ENCODE data around the gene SPTBN5. TPM values are rescaled to one million over a fixed set of nuclear protein-coding genes. Genes with fewer than 3 reads are reported as not detected.
"Not testable (repeated sequence)": the region's sequence is repeated elsewhere in the genome, so short reads cannot be mapped to it uniquely, and the experiment has no call there.

SPTBN5 gene
- total RNA-seq, 1 donor from 2014 or later = 6.8 TPM

DNA sequence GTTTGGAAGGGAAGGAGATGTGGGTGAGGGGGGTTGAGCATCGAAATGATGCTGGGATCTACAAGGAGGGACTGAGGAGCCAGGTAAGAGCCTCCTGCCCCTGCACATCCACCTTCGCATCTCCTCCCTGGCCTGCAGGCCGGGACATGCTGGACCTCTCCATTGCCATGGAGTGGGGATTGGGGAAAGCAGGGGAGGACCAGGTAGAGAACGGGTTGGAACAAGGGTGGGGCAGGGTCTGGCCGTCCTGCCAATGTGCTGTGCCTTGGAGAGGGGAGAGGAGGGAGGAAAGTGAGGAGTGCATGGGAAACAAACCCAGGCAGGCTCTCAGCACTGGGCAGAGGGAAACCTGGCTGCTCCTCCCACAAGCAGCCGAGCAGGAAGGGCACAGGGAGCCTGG is 44.6 kb downstream of the SPTBN5 start:
- DNase-seq (ENCODE audit: extremely low read depth, low read depth, low spot score) = no peak

DNA sequence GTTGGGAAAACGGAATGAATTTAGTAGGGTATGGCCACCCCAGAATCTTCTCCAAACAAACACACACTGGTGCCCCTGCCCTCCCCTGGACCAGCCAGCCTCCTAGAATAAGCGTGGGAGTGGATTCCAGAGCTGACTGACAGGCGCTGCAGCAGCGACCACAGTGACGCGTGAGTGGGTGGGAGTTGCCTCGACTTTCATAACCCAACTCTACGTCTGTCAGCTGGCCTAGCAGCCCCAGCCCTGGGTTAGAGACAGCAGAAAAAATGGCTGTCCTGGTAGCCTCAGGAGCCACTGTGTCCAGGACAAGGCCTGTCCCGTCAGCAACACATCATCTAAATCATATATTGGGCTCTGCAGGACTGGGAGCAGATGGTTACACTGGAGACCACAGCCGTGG is 45.2 kb downstream of the SPTBN5 start:
- DNase-seq (ENCODE audit: extremely low read depth, low read depth, low spot score) = no peak

- DNase-seq (ENCODE audit: extremely low read depth, low read depth, low spot score) = no peak
Measured at GRCh38 chr15:41847981-41848380, 45.9 kb downstream of the SPTBN5 start.

GRCh38 chr15:41847206-41847605 is 46.6 kb downstream of the SPTBN5 start:
- DNase-seq (ENCODE audit: extremely low read depth, low read depth, low spot score) = no peak

GRCh38 chr15:41844814-41845213 is 49.0 kb downstream of the SPTBN5 start:
- no peak for DNase-seq (ENCODE audit: extremely low read depth, low read depth, low spot score)

- no peak for DNase-seq (ENCODE audit: extremely low read depth, low read depth, low spot score)
Measured at GRCh38 chr15:41843571-41843970, 50.3 kb downstream of the SPTBN5 start.

DNA sequence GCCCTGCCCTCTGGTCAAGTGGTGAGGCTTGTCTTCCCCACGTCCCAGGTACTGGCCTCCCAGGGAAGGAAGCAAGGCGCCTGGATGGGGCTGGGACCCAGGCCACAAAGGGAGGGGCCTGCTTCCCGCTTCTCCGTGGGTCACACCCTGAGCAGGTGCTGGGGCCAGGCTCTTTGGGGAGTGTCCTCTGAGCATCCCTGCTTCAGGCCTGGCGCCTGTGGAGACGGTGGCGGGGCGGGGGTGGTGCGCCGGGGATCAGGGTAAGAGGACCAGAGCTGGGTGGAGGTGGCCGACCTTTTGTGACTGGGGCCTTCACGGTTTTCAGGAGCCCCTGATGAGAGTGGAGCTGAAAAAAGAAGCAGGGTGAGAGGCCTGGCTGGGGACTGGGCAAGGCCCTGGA is 51.6 kb downstream of the SPTBN5 start:
- DNase-seq (ENCODE audit: extremely low read depth, low read depth, low spot score) = no peak

GRCh38 chr15:41841131-41841530 is 52.7 kb downstream of the SPTBN5 start:
- no peak for DNase-seq (ENCODE audit: extremely low read depth, low read depth, low spot score)

DNA sequence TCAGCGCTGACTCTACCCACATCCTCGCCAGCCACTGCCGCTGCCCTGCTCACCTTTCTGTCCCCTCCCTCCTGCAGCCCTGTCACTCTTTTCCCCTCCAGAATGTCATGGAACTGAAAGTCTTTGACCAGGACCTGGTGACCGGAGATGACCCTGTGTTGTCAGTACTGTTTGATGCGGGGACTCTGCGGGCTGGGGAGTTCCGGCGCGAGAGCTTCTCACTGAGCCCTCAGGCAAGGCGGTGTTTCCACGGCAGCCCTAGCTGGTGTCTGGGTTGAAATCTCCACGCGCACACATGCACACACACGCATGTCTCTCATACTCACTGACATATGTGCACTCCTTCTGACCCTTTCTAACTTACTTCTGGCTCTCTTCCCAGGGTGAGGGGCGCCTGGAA is 53.2 kb downstream of the SPTBN5 start:
- no peak for DNase-seq (ENCODE audit: extremely low read depth, low read depth, low spot score)

DNA sequence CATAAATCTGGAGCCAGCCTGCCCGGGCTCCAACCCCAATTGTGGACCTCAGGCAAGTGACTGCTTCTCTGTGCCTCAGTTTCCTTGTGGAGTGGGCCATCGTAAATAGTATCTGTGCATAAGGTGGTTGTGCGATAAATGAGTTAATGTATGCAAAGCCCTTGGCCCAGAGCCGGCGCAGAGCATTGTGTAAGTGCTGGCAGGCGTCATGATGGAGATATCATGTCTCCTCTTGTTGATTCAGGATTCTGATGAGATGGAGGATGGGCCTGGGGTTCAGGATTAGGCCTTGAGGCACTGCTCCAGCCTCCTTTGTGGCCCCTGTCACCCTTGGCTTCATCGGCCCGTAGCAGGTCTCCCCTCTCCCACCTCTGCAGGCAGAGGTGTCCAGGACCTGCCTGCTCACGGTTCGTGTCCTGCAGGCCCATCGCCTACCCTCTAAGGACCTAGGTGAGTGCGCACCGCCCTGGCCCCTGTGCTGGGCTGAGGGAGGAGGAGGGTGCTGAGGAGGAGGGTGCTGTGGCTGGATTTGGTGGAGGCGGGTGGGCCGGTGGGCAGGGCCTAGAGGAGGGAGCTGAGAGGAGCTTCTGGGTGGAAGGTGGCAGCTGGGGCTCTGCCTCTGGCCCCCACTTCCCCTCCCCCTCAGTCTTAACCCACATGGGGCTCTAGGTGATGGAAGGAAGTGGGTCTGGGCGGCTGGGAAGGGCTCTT is 53.9 kb downstream of the SPTBN5 start:
- no peak for DNase-seq (ENCODE audit: extremely low read depth, low read depth, low spot score)

- no peak for DNase-seq (ENCODE audit: extremely low read depth, low read depth, low spot score)
Measured at GRCh38 chr15:41838400-41838897, 55.4 kb downstream of the SPTBN5 start, which contains the start of gene PLA2G4B. Gene PLA2G4B (plus strand): TSS chr15:41838847. CDS start chr15:41838914, 67 bp downstream.

DNA sequence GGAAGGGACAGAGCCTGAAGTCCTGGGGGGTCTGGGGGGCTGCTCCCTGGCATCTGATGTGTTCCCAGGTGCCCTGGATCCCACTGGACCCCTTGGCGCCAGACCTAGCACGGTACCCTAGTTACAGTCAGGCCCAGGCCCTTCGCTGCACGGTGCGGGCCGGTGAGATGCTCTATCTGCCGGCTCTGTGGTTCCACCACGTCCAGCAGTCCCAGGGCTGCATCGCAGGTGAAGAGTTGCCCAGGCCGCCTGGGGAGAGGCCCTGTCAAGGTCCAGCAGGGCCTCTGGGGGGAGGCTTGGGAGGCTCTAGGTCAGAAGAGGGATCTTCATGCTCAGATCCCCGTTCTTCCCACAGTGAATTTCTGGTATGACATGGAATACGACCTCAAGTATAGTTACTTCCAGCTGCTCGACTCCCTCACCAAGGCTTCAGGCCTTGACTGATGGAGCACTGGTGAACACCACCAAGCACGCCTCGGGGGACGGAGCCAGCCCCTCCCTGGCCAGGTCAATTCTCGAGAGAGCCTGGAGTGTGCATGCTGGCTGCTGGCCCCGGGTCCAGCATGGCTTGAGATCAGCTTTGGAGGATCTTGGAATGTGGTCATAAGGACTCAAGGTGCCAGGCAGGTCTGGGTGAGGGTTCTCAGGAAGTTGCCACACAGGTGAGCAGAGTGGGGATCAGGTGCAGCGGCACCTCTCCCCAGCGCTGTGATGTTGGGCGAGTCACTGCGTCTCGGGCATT is 57.0 kb downstream of the SPTBN5 start:
- no peak for DNase-seq (ENCODE audit: extremely low read depth, low read depth, low spot score)

DNA sequence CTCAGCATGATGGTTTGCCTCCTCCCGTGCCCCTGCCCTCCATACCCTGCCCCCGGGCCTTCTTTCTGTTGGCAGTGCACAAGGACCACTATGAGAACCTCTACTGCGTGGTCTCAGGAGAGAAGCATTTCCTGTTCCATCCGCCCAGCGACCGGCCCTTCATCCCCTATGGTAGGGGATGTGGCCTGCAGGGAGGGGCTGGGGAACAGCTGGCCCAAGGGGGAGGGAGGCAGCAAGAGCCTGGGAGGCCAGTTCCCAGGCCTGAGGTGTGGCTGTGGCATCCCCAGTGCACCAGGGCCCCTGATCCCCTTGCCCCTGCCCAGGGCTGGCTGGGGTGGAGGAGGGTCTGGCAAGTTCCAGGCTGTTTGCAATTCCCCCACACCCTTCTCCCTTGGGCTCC is 57.8 kb downstream of the SPTBN5 start:
- no peak for DNase-seq (ENCODE audit: extremely low read depth, low read depth, low spot score)

DNA sequence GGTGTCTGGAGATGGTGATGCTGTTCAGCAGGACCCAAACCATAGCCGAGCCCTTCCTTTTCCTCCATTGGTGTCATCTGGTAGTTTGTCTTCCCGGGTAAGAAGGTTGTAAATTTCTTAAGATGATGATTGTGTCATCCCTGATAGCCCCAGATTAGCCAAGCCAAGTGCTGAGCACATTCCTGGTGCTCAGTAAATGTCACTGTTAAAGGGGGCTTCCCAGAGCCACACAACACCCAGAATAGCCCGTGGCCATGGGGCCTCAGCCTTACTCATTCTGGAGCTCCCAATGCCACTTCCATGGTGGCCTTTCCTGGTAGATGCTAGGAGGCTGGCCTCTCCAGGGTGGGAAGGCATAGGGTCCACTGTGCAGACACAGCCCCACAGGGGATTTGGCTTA is 59.8 kb downstream of the SPTBN5 start:
- no peak for DNase-seq (ENCODE audit: extremely low read depth, low read depth, low spot score)

DNA sequence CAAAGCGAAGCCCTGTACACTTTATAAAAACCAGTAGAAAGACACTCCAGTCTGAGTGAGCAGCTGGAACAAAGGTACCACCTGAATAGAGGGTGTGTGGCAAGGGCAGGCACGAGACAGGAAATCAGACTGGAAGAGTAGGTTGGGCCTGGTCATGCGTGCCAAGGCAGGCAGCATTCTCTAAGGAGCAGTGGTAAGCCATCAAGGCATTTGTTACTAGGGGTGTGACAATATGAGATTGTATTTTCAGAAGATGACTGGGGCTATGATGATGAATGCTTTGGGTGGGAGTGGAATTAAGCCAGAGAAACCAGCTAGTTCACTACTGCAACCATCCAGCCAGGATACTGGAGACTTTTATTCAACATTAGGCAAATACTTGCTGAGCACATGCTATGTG is 61.0 kb downstream of the SPTBN5 start:
- DNase-seq (ENCODE audit: extremely low read depth, low read depth, low spot score) = no peak

- no peak for DNase-seq (ENCODE audit: extremely low read depth, low read depth, low spot score)
Measured at GRCh38 chr15:41832208-41832607, 61.6 kb downstream of the SPTBN5 start.

DNA sequence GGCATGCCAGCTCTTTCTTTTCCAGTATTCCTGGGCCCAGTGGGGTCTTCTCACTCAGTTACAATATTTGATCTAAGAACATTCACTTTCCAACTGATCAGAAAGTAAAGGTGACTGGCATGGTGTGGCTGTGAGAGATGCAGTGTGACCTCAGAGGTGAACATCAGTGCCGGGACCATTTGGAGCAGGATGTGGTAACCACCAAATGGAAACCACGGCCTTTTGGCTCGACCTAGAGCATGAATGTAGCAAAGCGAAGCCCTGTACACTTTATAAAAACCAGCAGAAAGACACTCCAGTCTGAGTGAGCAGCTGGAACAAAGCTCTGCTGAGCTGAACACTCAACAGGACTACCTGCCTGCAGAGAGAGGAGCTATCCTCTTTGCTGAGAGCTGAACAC is 62.6 kb downstream of the SPTBN5 start:
- not testable (repeated sequence) for DNase-seq (ENCODE audit: extremely low read depth, low read depth, low spot score)

DNA sequence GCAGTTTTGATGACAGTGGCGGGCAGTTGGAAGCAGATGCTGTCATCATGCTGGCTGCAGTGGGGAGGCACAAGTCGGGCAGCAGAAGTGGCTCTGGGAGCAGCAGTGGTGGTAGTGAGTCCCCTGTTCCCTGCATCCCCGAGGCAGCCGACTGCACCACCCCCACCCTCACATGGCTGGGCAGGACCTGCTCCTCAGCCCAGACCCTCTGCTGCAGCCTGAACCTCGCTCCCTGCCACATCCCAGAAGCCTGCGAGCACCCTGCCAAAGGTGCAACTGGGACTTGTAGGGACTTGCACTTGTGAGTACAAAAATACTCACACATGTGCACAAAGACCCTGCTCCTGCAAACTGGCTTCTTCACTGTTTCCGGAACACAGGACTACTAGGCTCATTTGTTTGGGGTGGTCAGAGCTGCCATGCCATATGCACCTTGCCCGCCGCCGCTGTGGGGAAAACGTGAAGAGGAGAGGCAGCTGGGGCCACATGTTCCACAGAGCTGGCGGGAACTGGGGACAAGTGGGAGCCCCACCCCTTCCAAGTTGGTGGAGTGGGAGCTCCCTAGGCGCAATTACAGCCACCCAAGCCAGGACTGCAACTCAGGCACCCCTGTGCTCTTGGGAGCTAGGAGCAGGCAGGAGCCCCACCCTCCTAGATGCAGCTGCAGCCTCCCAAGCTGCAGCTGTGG is 63.8 kb downstream of the SPTBN5 start:
- no peak for DNase-seq (ENCODE audit: extremely low read depth, low read depth, low spot score)

- DNase-seq (ENCODE audit: extremely low read depth, low read depth, low spot score) = no peak
Measured at GRCh38 chr15:41828807-41829141, 65.1 kb downstream of the SPTBN5 start.

DNA sequence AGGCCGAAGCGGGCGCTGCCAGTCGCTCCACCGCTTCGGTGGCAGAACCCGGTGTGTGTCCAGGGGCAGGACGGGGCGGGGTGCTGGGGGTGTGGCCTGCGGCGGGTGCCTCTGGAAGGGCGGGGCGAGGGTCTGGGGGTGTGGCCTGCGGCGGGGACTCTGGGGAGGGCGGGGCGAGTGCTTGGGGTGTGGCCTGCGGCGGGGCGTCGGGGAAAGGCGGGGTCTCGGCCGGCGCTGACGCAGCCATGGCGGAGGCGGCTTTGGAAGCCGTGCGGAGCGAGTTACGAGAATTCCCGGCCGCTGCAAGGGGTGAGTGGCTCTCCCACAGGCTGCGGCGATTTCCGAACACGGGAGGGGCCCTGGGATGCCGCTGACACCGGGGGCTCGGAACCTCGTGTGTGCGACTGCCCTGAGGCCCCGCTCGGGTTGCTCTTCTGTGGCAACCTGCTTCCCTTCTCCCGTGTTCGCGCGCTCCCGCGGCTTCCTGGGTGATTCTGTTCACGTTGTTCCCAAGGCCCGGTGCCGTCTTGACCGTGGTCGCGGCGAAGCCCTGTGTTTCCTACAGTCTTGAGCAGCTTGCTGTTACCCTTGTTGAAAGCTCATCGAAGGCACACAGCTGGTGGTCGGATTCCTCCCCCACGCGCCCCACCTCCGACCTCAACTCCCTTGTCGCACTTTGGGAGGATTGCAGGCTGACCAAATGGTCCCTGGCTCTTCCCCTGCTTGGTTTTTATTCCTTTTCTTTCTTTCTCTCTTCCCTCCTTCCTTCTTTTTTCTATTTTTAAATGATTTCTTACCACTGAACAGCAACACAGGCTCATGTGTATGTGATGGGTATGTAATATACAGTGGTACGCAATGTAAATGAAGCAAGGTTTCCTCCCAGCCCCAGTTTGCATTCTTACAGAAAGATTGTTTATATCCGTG is 65.7 kb downstream of the SPTBN5 start, which contains the start of gene JMJD7:
TSS of gene JMJD7 (plus strand) at position 213 of the 927 bp plus-strand sequence. CDS start at position 246, 33 bp downstream.
- no peak for DNase-seq (ENCODE audit: extremely low read depth, low read depth, low spot score)
